NCI-H69 (cell line): ENCODE results near the gene P3H4.

Source experiments
- DNase-seq: peaks from one replicate; lab custom pipeline; 2025; lab: John Stamatoyannopoulos, UW

Gene P3H4

GRCh38 chr17:41769985-41770384 lies 41.8 kb downstream of the P3H4 start:
- no peak for DNase-seq

DNA sequence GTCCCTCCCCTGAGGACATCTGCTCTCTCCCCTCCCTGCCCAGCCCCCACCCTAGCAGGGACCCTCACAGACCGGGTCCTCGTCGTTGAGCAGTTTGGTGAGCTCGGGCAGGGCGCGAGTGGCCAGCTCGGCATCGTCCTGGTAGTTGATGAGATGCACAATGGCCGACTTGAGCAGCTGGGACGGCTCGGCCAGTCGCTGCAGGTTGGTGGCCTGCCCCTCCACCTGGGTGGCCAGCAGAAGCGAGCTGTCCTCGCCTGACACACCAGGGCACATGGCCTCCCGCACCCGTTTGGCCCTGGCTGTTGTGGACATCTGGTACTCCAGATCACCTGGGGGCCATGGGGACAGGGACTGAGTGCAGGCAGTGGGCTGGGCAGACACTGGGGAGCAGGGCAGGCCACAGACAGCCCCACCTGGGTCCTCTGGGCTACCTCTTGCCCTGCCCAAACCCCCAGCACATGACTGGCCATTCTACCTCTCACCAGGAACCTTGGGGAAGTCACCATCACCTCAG lies 42.3 kb downstream of the P3H4 start:
- DNase-seq, result no peak

- DNase-seq, result no peak
Observed at GRCh38 chr17:41768682-41769288, 43.0 kb downstream of the P3H4 start.

GRCh38 chr17:41767324-41768042 lies 44.3 kb downstream of the P3H4 start:
- no peak for DNase-seq

- DNase-seq, result no peak
Observed at GRCh38 chr17:41766135-41766534, 45.6 kb downstream of the P3H4 start.

DNA sequence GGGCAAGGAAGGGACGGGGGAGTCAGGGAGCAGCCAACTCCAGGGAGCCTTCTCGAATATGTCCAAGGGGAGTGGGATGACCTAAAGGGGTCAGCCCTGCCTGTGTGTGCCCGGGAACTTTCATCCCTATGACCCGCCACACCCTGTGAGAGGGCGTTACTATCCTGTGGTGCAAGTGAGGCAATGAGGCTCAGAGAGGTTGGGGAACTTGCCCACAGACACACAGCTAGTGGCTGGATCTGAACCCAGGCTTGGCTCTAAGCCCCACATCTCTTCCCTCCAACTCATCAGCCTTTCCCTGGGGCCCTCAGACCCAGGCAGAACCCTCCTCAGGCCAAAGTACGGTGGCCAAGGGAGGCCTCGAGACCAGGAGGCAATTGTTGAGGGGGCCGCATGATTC lies 48.4 kb downstream of the P3H4 start:
- DNase-seq, result no peak

- no peak for DNase-seq
Observed at GRCh38 chr17:41762841-41763240, 48.9 kb downstream of the P3H4 start.

- DNase-seq, result no peak
Observed at GRCh38 chr17:41762391-41762790, 49.4 kb downstream of the P3H4 start.

DNA sequence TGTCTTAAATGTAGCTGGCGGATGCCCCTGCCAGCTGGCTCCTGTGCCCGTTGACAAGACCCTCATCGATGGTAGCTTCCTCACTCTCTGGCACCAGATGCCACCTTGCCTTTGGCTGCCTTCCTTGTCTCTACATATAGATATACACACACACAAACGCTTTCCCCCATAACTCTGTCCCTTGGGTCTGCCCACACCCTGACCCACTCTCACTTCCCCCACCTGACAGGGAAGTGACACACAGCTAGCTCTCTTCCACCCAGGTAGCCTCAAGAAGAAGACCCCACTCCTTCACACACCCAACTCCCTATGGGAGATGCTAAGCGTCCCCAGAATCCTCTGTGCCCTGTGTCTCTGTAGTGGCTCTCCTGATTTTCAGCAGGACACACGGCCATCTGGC lies 50.9 kb downstream of the P3H4 start:
- DNase-seq, result no peak

DNA sequence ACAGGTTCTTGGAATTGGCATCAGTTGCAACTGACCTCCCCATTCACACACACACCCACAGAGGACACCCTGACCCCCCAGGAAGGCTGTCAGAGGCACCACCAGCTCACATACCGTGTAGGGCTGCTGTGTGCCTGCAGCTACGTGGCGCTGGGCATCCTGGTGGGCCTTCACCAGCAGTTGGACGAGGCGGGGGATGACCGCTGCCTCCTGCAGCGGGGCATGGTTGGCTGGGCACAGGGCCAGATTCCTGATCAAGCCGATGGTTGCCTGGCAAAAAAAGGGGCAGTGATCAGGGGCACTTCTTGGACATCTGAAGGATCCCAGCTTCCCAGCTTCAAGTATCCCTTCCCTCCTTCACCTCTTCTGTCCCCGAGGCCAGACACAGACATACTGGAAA lies 53.1 kb downstream of the P3H4 start:
- DNase-seq, result no peak

GRCh38 chr17:41754066-41754465 lies 57.7 kb downstream of the P3H4 start:
- no peak for DNase-seq
